GM18873 (cell line): ENCODE results near the gene APBA2.

Experiments
- ATAC-seq: cut with Tn5 transposase; IDR thresholded peaks from one replicate; pipeline ENCODE4 v1.9.1; 2021; ENCODE audit warnings: mild to moderate bottlenecking, moderate library complexity, moderate number of reproducible peaks; ENCODE audit not compliant: unreplicated experiment, low FRiP score

Gene APBA2

DNA sequence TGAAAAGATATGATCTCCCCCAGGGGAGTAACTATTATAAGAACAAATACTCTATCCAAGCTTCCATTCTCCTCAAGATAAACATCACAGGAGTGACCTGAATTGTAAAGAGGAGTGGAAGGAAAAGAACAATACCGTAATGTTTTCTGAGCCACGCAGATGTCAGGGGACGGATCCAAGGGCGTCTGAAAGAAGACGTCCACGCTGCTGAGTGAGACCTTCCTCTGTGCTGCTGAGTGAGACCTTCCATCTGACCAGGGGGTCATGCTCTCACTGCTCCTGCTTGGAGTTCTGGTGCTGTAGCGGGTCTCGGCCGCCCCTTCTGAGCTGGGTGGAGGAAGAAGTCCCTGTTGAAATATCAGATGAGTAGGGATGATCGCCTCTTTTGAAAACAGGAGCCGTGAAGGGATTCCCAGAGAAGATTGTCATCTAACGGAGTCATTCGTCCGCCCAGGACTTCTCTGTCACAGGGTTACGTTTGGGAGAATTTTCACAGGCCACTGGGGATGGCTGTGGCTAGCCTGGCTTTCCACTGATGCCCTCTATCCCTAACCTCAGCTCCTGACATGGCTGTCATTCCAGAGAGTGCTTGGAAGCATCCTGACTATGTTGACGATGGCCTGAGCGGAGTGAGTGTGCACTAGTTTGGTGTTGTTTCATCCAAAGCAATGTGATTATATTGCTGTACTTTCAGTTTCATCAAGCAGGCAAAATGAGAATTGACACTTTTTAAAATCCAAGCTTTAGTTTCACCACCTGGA, 184.9 kb downstream of the APBA2 start:
- ATAC-seq: no peak

DNA sequence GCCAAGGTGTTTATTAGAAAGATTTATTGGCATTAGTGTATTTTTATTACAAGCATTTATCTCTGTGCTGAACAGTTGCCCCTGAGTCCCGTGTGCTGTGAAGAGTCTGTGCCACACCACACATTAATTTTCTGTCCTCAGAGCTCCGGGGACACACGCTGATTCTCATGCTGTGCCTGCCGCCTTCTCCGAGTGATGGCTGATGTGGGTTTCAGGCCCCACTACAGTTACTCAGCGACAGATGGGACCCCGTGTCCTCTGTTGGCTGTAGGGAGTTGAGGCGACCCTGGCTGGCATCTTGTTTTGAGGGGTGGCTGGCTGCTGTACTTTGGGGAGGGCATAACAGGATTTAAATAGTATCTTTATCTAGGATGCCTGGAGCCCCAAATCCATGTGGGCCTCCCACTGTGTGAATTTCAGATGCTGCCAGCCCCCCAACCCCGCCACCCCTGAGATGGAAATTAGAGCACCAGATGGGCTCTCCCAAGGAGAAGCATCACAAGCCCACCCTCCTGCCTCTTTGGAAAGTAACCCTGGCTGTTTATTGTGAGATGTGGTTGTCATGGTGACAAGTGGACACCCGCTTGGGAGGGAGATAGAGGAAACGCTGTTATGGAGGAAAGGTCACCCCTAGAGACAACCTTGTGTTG, 185.6 kb downstream of the APBA2 start:
- no peak for ATAC-seq

DNA sequence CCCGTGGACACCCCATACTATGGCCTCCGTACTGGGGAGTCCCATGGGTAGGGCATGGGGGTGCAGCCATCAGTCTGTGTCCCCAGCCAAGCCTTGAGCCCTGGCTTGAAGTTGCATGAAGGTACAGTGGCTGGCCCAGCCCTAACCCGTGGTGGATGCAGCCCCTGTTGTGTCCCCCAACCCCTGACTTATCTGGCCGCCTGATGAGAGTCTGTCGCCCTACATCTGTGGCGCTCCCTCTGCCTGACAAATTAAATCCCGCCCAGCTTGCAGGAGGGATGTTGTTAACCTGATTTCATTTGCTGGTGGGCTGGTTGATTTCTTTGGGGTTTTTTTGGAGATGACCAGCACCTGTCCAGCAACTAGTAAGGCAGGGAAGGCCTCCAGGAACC, 186.1 kb downstream of the APBA2 start:
- no peak for ATAC-seq

- ATAC-seq: no peak
Observed at GRCh38 chr15:29072444-29072843, 186.7 kb downstream of the APBA2 start.

DNA sequence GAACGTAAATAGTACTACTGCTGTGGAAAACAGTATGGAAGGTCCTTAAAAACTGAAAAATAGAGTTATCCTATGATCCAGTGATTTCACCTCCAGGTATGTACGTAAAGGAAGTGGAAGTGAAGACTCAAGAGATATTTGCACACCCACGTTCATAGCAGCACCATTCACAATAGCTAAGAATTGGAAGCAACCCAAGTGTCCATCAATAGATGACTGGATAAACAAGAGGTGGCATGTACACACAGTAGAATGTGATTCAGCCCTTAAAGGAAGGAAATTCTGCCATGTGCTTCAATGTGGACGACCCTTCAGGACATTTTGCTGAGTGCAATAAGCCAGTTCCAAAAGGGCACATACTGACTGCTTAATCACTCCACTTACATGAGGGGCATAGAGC, 188.3 kb downstream of the APBA2 start:
- no peak for ATAC-seq

DNA sequence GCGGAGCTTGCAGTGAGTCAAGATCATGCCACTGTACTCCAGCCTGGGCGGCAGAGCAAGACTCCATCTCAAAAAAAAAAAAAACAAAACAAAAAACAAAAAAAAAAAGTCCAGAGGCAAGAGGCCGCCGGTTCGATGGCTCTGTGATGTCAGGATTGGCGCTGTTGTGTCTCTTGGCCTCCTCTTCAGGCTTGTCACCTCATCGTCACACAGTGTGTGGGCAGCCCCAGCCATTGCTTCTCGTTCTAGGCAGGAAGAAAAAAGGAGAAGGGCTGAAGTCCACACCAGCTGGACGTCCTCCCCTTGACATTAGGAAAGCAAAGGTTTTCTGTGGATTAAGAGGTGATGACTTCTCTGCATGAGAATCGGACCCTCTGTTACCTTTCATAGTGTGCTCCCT, 192.8 kb downstream of the APBA2 start:
- ATAC-seq: no peak

DNA sequence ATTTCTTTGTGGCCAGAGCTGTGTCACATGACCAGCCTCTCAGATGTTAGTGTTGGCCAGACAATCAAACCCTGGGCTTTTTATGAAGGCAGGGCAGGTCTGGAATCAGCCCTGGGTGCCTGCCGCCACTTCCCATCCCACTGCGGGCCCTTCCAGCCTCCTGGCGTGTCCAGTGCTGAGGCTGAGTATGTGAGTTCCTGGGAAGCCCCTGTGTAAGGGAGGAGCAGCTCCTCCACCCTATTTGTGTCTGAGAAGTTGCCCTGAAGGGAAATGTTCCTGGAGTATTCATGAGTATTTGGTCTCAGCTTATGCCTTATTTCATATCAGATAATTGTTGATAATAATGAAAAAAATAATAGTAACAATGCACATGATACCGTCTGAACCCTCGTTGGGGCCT, 193.7 kb downstream of the APBA2 start:
- ATAC-seq: no peak

DNA sequence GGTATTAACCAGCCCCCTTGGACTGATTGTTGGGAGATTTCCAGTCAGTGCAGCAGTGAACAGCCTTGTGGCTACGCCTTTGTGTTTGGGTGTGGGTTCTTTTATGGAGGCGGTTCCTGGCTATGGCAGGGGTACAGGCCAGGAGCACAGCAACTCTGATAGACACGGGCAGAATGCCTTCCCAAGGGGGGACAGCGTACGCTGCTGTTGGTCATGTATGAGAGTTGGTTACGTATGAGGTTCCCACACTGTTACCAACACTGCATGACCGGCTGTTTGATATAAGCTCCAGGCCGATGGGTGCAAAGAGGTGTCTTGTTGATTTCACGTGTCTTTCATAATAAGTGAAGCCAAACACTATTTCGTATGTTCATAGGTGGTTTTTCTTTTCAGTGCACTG, 196.0 kb downstream of the APBA2 start:
- no peak for ATAC-seq

DNA sequence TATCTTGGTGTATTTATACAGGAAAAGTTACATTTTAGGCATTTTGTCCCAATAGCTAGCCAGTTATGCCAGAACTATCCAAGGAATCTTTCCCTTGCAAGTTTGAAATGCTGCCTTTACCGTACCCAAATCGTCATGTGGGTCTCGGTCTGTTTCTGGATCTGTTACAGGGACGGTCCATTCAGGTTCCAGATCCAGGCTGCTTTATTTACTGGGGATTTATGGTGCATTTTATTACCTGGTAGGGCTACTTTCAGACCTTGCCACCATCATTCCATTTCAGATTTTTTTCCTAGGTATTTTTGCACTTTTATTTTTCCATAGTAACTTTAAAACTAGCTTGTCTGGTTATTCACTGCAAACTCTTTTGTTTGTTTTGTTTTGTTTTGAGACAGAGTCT, 197.4 kb downstream of the APBA2 start:
- no peak for ATAC-seq

DNA sequence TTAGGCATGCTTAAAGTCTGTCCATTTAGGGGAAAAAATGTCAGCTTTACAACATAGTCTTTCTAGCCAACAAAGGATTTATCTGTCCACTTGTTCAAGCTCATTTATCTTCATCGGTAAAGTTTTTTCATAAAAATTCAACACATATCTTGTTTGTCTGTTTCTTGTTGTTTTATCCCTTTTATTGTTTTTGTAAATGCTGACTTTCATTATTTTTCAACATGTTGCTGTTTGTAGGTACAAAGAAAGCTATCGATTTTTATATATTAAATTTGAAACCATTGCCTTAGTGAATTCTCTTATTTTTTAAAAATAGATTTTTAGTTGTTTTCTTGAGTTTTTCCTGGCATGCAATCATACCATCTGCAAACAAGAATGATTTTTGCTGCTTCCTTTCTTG, 198.1 kb downstream of the APBA2 start:
- no peak for ATAC-seq

DNA sequence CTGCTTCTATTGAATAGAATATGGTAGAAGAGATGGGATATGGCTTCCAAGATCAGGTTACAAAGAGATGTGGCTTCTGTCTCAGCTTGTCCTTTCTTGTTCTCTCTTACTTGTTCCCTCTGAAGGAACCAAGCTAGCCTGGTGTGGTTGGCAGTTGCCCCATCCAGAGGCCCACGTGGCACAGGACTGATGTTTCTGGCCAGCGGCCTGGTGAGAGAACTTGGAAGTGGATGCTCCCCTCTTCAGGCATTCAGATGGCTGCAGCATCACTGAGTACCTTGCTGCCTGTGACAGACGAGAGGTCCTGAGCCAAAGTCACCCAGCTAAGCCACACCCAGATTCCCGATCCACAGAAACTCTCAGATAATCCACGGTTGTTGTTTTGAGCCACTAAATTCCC, 200.2 kb downstream of the APBA2 start:
- no peak for ATAC-seq

DNA sequence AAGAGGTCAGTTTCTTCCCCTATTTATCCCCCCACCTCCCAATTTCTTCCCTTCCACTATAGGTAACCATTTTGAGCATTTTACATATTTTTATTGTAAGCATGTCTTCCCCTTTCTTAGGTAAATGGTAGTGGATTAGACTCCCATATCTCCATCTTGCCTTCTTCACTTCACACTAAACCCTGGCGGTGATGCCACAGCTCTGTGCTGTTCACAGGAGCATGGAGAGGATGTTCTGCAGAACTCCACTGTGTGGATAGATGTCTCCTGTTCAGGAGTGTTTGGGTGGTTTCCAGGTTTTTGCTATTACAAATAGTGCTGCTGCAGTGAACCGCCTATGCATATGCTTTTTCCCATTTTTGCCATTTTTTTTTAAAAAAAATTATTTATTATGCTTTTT, 201.1 kb downstream of the APBA2 start:
- ATAC-seq: no peak

- no peak for ATAC-seq
Observed at GRCh38 chr15:29087521-29088285, 201.9 kb downstream of the APBA2 start.

GRCh38 chr15:29088666-29089065, 202.9 kb downstream of the APBA2 start:
- no peak for ATAC-seq

- no peak for ATAC-seq
Observed at GRCh38 chr15:29089731-29090616, 204.2 kb downstream of the APBA2 start.

DNA sequence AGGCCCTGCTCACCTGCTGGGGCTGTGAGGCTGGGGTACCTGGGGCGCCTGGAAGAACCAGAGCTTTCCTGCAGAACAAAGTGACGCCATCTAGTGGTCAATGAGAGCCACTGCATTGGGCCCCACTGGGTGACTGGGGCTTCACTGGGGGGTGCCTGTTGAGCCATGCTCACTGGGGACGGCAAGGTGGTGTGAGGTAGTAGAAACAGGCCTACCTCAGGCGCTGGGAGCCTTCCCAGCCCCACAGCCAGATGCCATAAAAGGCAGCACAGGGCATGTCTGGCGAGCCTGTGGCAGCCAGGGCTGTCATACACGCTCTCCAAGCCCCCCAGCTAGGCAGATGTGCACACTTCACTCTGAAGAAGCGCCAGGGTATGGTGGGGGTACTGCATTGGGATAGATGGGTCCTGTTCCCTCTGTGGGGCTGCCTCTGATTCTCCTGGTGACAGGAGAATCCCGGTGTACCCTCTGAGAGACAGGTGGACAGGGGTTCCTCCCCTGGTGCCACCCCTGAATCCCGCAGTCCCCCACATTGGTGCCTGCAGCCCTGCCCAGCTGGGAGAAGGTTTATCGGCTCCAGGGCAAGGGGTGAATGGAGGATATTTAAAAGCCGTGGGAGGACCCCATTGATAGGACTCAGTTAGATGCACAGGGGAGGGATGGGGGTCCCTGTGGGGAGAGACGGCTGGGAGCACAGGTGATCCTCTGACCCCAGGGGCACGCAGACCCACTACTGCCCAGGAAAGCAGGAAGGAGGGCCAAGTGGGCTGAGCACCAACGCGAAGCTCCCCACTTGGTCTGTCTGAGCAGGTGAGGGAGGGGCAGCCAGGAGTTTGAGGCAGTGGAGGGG, 205.1 kb downstream of the APBA2 start:
- ATAC-seq: no peak

DNA sequence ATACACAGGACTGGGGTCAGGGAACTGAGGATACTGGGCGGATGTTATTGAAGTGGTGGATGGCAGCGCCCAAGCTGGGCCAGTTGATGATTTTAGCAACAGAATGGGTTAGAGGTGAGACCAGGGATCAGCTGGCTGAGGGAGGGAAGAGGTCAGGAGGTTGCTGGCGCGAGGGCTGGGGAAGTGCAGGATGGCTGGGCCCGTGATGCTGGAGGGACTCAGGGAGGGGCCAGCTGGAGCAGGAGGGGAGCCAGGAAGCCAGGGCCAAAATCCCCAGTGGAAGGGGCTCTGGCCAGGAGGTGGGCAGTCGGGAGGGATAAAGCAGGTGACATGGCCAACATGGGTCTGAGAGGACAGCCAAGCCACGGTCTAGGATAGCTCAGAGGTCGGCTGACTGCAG, 205.9 kb downstream of the APBA2 start:
- ATAC-seq: no peak

- no peak for ATAC-seq
Observed at GRCh38 chr15:29092376-29093064, 206.7 kb downstream of the APBA2 start.

GRCh38 chr15:29093065-29093435, 207.3 kb downstream of the APBA2 start:
- ATAC-seq: no peak
